Fibroblast of lung (primary cell): ENCODE measurements around the gene GABRG3. TPM values are rescaled to one million over a fixed set of nuclear protein-coding genes. Genes with fewer than 3 reads are reported as not detected.

Source experiments
- DNase-seq, 2 donors: peaks; one replicate each; pipeline versions ENCODE4 v3.0.0 to v3.0.0-alpha.2; 2010; ENCODE audit warnings: low read depth in 2 of 2
- H2AFZ ChIP-seq: 2 replicates; pipeline ENCODE4 v1.5.1; 2012; ENCODE audit warnings: low read length, control low read depth, inconsistent platforms
- H3K27ac ChIP-seq: 2 replicates; pipeline ENCODE4 v1.5.1; 2011; ENCODE audit warnings: low read length, control low read depth; ENCODE audit not compliant: insufficient read depth
- H3K27me3 ChIP-seq: 2 replicates; pipeline ENCODE4 v1.5.1; 2011; ENCODE audit warnings: mild to moderate bottlenecking, low read length; ENCODE audit not compliant: control insufficient read depth, insufficient read depth
- H3K36me3 ChIP-seq: 2 replicates; pipeline ENCODE4 v1.5.1; 2011; ENCODE audit warnings: low read length; ENCODE audit not compliant: control insufficient read depth, insufficient read depth
- H3K4me1 ChIP-seq: 2 replicates; pipeline ENCODE4 v1.5.1; 2011; ENCODE audit warnings: low read length; ENCODE audit not compliant: control insufficient read depth, insufficient read depth; ENCODE audit errors: extremely low read depth
- H3K4me2 ChIP-seq: 2 replicates; pipeline ENCODE4 v1.5.1; 2011; ENCODE audit warnings: low read length, control low read depth; ENCODE audit not compliant: insufficient read depth; ENCODE audit errors: extremely low read depth
- H3K4me3 ChIP-seq, 4 experiments: fragments of 200-600 bp in 1 of 4; sonication (generic) in 1 of 4; replicated peaks in 1 of 4; 2 replicates each; pipeline ENCODE4 v1.5.1; 2011 to 2016; ENCODE audit warnings: low read length in 4 of 4, low read depth in 3 of 4, mild to moderate bottlenecking in 3 of 4, control low read depth in 2 of 4, inconsistent platforms in 1 of 4, mixed read lengths in 1 of 4; ENCODE audit not compliant: insufficient read depth in 1 of 4; ENCODE audit errors: control extremely low read depth in 1 of 4
- H3K79me2 ChIP-seq: 2 replicates; pipeline ENCODE4 v1.5.1; 2012; ENCODE audit warnings: mild to moderate bottlenecking, low read length, inconsistent platforms; ENCODE audit not compliant: control insufficient read depth, insufficient read depth
- H3K9ac ChIP-seq: 2 replicates; pipeline ENCODE4 v1.5.1; 2011; ENCODE audit warnings: mild to moderate bottlenecking, low read length, control low read depth; ENCODE audit not compliant: insufficient read depth
- H3K9me3 ChIP-seq: 2 replicates; pipeline ENCODE4 v1.5.1; 2012; ENCODE audit warnings: low read depth, low read length; ENCODE audit not compliant: control insufficient read depth, insufficient read depth
- H4K20me1 ChIP-seq: 2 replicates; pipeline ENCODE4 v1.5.1; 2011; ENCODE audit warnings: low read length; ENCODE audit not compliant: control insufficient read depth, insufficient read depth; ENCODE audit errors: extremely low read depth
- EZH2 ChIP-seq: IDR thresholded peaks from 2 replicates; pipeline ENCODE4 v1.5.1; 2012; ENCODE audit warnings: low read length, control low read depth, mild to moderate bottlenecking; ENCODE audit errors: missing control alignments
- polyA plus RNA-seq, 2 donors: library from polyadenylated mRNA; depleted of rRNA in 1 of 2; stranded (reverse) in 1 of 2; unstranded in 1 of 2; fragments of >200 nt; gene quantifications; 2 replicates each; pipeline ENCODE4 v1.2.1, GENCODE V29; 2011 to 2012; ENCODE audit warnings: missing spikeins in 1 of 2
- total RNA-seq: library from RNA; depleted of rRNA; stranded (reverse); fragments of >200 nt; gene quantifications from 2 replicates; pipeline ENCODE4 v1.2.1, GENCODE V29; 2014
- TF ChIP-seq, protein P1 (sequence below), 2 donors: IDR thresholded peaks in 1 of 2; conservative IDR thresholded peaks in 1 of 2; 1 replicate in 1 of 2; 2 replicates in 1 of 2; pipeline ENCODE4 v1.5.1; 2011 to 2012; ENCODE audit warnings: low read length in 2 of 2, control low read depth in 1 of 2, inconsistent platforms in 1 of 2, low read depth in 1 of 2, mild to moderate bottlenecking in 1 of 2

The GABRG3 gene
- total and polyA plus RNA-seq, 2 donors (not counting 1 experiment from before 2014, with no cell fraction given): not detected

GRCh38 chr15:27119695-27120266 lies 148.8 kb downstream of the GABRG3 start:
- H3K36me3 ChIP-seq: no peaks in the 10 kb centered on the region
- no peak overlapping the region for H3K9ac ChIP-seq
- no peaks in the 10 kb centered on the region for H3K9me3 ChIP-seq
- no peak overlapping the region for H3K27ac ChIP-seq
- H3K4me3 ChIP-seq: no peak overlapping the region
- no peak overlapping the region for H3K4me2 ChIP-seq
- no peaks in the 10 kb centered on the region for H3K27me3 ChIP-seq
- TF ChIP-seq, protein P1, sequence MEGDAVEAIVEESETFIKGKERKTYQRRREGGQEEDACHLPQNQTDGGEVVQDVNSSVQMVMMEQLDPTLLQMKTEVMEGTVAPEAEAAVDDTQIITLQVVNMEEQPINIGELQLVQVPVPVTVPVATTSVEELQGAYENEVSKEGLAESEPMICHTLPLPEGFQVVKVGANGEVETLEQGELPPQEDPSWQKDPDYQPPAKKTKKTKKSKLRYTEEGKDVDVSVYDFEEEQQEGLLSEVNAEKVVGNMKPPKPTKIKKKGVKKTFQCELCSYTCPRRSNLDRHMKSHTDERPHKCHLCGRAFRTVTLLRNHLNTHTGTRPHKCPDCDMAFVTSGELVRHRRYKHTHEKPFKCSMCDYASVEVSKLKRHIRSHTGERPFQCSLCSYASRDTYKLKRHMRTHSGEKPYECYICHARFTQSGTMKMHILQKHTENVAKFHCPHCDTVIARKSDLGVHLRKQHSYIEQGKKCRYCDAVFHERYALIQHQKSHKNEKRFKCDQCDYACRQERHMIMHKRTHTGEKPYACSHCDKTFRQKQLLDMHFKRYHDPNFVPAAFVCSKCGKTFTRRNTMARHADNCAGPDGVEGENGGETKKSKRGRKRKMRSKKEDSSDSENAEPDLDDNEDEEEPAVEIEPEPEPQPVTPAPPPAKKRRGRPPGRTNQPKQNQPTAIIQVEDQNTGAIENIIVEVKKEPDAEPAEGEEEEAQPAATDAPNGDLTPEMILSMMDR (conservative IDR thresholded peaks at IDR 0.05 in 1 of 2, IDR thresholded peaks at IDR 0.05 in 1 of 2; ENCODE audit: low read depth in 1 of 2, low read length in 2 of 2): no peak
- TF ChIP-seq EZH2: no peak
- no peak for DNase-seq
- H2AFZ ChIP-seq: no peak overlapping the region
- no peaks in the 10 kb centered on the region for H3K4me1 ChIP-seq
- no peaks in the 10 kb centered on the region for H4K20me1 ChIP-seq
- no peaks in the 10 kb centered on the region for H3K79me2 ChIP-seq

DNA sequence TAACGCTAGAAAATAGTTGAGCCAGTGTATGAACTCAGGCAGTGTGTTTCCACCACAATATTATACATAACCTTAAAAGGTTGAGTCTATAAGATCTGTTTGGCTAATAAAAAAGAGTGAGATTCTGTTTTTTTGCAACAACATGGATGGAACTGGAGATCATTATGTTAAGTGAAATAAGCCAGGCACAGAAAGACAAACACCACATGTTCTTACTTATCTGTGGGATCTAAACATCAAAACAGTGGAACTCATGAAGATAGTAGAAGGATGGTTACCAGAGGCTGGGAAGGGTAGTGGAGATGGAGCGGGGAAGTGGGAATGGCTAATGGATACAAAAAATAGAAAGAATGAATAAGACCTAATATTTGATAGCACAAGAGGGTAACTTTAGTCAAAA lies 150.7 kb downstream of the GABRG3 start:
- Histone ChIP-seq H2AFZ (no peak overlapping the region), H3K4me3 (no peak overlapping the region), H3K36me3 (no peaks in the 10 kb centered on the region), H3K79me2 (no peaks in the 10 kb centered on the region), H3K27ac (no peak overlapping the region), H3K27me3 (no peaks in the 10 kb centered on the region), H3K9me3 (no peaks in the 10 kb centered on the region), H3K9ac (no peak overlapping the region), H3K4me2 (no peak overlapping the region), H4K20me1 (no peaks in the 10 kb centered on the region), H3K4me1 (no peaks in the 10 kb centered on the region)
- no peak for DNase-seq
- no peak for TF ChIP-seq EZH2
- TF ChIP-seq, protein P1 (conservative IDR thresholded peaks at IDR 0.05 in 1 of 2, IDR thresholded peaks at IDR 0.05 in 1 of 2; ENCODE audit: low read depth in 1 of 2, low read length in 2 of 2): no peak

- H3K36me3 ChIP-seq: no peaks in the 10 kb centered on the region
- H3K4me1 ChIP-seq: no peaks in the 10 kb centered on the region
- DNase-seq: peak in 1 of 2 donors; percentile 1
- no peak overlapping the region for H3K9ac ChIP-seq
- no peaks in the 10 kb centered on the region for H3K79me2 ChIP-seq
- no peak overlapping the region for H3K4me2 ChIP-seq
- H2AFZ ChIP-seq: no peak overlapping the region
- no peaks in the 10 kb centered on the region for H3K9me3 ChIP-seq
- no peaks in the 10 kb centered on the region for H4K20me1 ChIP-seq
- H3K27ac ChIP-seq: no peak overlapping the region
- H3K4me3 ChIP-seq: no peak overlapping the region
- H3K27me3 ChIP-seq: no peaks in the 10 kb centered on the region
- TF ChIP-seq, protein P1 (conservative IDR thresholded peaks at IDR 0.05 in 1 of 2, IDR thresholded peaks at IDR 0.05 in 1 of 2; ENCODE audit: low read depth in 1 of 2, low read length in 2 of 2): no peak
- TF ChIP-seq EZH2: no peak
Measured at GRCh38 chr15:27123291-27123690, 152.3 kb downstream of the GABRG3 start.
